Mononuclear cell (primary cell): ENCODE data around the gene MAP3K2. TPM values are rescaled to one million over a fixed set of nuclear protein-coding genes. Genes with fewer than 3 reads are reported as not detected.
"Not testable (repeated sequence)": the region's sequence is repeated elsewhere in the genome, so short reads cannot be mapped to it uniquely, and the experiment has no call there.

ENCODE experiments used
- H3K27me3 ChIP-seq: 2 replicates; pipeline ENCODE4 v1.6.0; 2011; ENCODE audit warnings: low read length, control low read depth; ENCODE audit not compliant: insufficient read depth
- H3K4me1 ChIP-seq: 2 replicates; pipeline ENCODE4 v1.5.1; 2011; ENCODE audit warnings: mild to moderate bottlenecking, low read length, control low read depth; ENCODE audit not compliant: insufficient read depth
- H3K4me3 ChIP-seq: 2 replicates; pipeline ENCODE4 v1.5.1; 2011; ENCODE audit warnings: mild to moderate bottlenecking, low read length, moderate library complexity
- H3K9me3 ChIP-seq: 2 replicates; pipeline ENCODE4 v1.5.1; 2011; ENCODE audit warnings: low read depth, mild to moderate bottlenecking, control low read depth, low read length
- total RNA-seq: library from RNA; depleted of rRNA; stranded (reverse); fragments of >200 nt; gene quantifications from one replicate; pipeline ENCODE4 v1.2.3, GENCODE V29; 2012

Gene MAP3K2
- total RNA-seq, 1 donor, result 153 TPM

GRCh38 chr2:127361929-127362885 lies 25.6 kb downstream of the MAP3K2 start:
- no peaks in the 10 kb centered on the region for H3K27me3 ChIP-seq
- no peak overlapping the region for H3K4me3 ChIP-seq
- H3K4me1 ChIP-seq, result peaks cover 27% of the 10 kb centered on the region
- no peaks in the 10 kb centered on the region for H3K9me3 ChIP-seq

GRCh38 chr2:127360242-127360641 lies 27.5 kb downstream of the MAP3K2 start:
- Histone ChIP-seq H3K9me3 (no peaks in the 10 kb centered on the region), H3K4me1 (peaks cover 18% of the 10 kb centered on the region), H3K27me3 (no peaks in the 10 kb centered on the region), H3K4me3 (no peak overlapping the region)

- peaks cover 12% of the 10 kb centered on the region for H3K4me1 ChIP-seq
- H3K9me3 ChIP-seq, result no peaks in the 10 kb centered on the region
- H3K27me3 ChIP-seq, result no peaks in the 10 kb centered on the region
- no peak overlapping the region for H3K4me3 ChIP-seq
These were observed 28.3 kb downstream of the MAP3K2 start for GRCh38 chr2:127359520-127359919.

- no peaks in the 10 kb centered on the region for H3K9me3 ChIP-seq
- H3K4me3 ChIP-seq, result no peak overlapping the region
- H3K27me3 ChIP-seq, result no peaks in the 10 kb centered on the region
- peaks cover 10% of the 10 kb centered on the region for H3K4me1 ChIP-seq
These were observed 28.8 kb downstream of the MAP3K2 start for GRCh38 chr2:127358971-127359370.

GRCh38 chr2:127358044-127358443 lies 29.7 kb downstream of the MAP3K2 start:
- H3K9me3 ChIP-seq, result no peaks in the 10 kb centered on the region
- H3K4me1 ChIP-seq, result peaks cover 4% of the 10 kb centered on the region
- no peaks in the 10 kb centered on the region for H3K27me3 ChIP-seq
- no peak overlapping the region for H3K4me3 ChIP-seq

GRCh38 chr2:127357591-127357990 lies 30.2 kb downstream of the MAP3K2 start:
- Histone ChIP-seq H3K27me3 (no peaks in the 10 kb centered on the region), H3K4me3 (no peak overlapping the region), H3K9me3 (no peaks in the 10 kb centered on the region), H3K4me1 (peaks cover 4% of the 10 kb centered on the region)

GRCh38 chr2:127356531-127356930 lies 31.2 kb downstream of the MAP3K2 start:
- no peaks in the 10 kb centered on the region for H3K9me3 ChIP-seq
- no peaks in the 10 kb centered on the region for H3K27me3 ChIP-seq
- H3K4me1 ChIP-seq, result peaks cover 10% of the 10 kb centered on the region
- H3K4me3 ChIP-seq, result no peak overlapping the region

GRCh38 chr2:127355407-127356008 lies 32.3 kb downstream of the MAP3K2 start:
- Histone ChIP-seq H3K27me3 (no peaks in the 10 kb centered on the region), H3K9me3 (no peaks in the 10 kb centered on the region), H3K4me3 (no peak overlapping the region), H3K4me1 (peaks cover 10% of the 10 kb centered on the region)

- H3K4me3 ChIP-seq, H3K27me3 ChIP-seq, H3K9me3 ChIP-seq: not testable (repeated sequence)
- peaks cover 20% of the 10 kb centered on the region for H3K4me1 ChIP-seq
These were observed 33.7 kb downstream of the MAP3K2 start for GRCh38 chr2:127353873-127354676.

- not testable (repeated sequence) for H3K9me3 ChIP-seq, H3K27me3 ChIP-seq, H3K4me3 ChIP-seq
- peaks cover 29% of the 10 kb centered on the region for H3K4me1 ChIP-seq
These were observed 34.6 kb downstream of the MAP3K2 start for GRCh38 chr2:127353223-127353622.

- no peaks in the 10 kb centered on the region for H3K27me3 ChIP-seq
- peaks cover 32% of the 10 kb centered on the region for H3K4me1 ChIP-seq
- no peak overlapping the region for H3K4me3 ChIP-seq
- no peaks in the 10 kb centered on the region for H3K9me3 ChIP-seq
These were observed 36.2 kb downstream of the MAP3K2 start for GRCh38 chr2:127351603-127352002.

- Histone ChIP-seq H3K9me3 (no peaks in the 10 kb centered on the region), H3K4me3 (no peak overlapping the region), H3K27me3 (no peaks in the 10 kb centered on the region), H3K4me1 (peaks cover 28% of the 10 kb centered on the region)
These were observed 39.3 kb downstream of the MAP3K2 start for GRCh38 chr2:127348426-127349000.

- Histone ChIP-seq H3K9me3 (no peaks in the 10 kb centered on the region), H3K27me3 (no peaks in the 10 kb centered on the region), H3K4me1 (peaks cover 28% of the 10 kb centered on the region), H3K4me3 (no peak overlapping the region)
These were observed 39.9 kb downstream of the MAP3K2 start for GRCh38 chr2:127347734-127348392.

- Histone ChIP-seq H3K27me3 (no peaks in the 10 kb centered on the region), H3K9me3 (no peaks in the 10 kb centered on the region), H3K4me1 (peaks cover 26% of the 10 kb centered on the region), H3K4me3 (no peak overlapping the region)
These were observed 40.8 kb downstream of the MAP3K2 start for GRCh38 chr2:127347015-127347414.
